IPS DF 6.9 (cell line): ENCODE results near the gene VIT.

Experiments used
- DNase-seq: peaks from one replicate; pipeline ENCODE4 v3.0.0-alpha.2; 2013; ENCODE audit warnings: low read depth, low spot score
- H3K27ac ChIP-seq: one replicate; pipeline ENCODE4 v1.5.1; 2013; ENCODE audit warnings: low read length, control low read depth
- H3K27me3 ChIP-seq: 2 replicates; pipeline ENCODE4 v1.6.1; 2013; ENCODE audit warnings: mild to moderate bottlenecking, low read length; ENCODE audit not compliant: control insufficient read depth, insufficient read depth
- H3K36me3 ChIP-seq: 2 replicates; pipeline ENCODE4 v1.6.1; 2013; ENCODE audit warnings: low read length; ENCODE audit not compliant: control insufficient read depth, insufficient read depth
- H3K4me1 ChIP-seq: 2 replicates; pipeline ENCODE4 v1.6.1; 2013; ENCODE audit warnings: low read length; ENCODE audit not compliant: control insufficient read depth, insufficient read depth
- H3K4me3 ChIP-seq: 2 replicates; pipeline ENCODE4 v1.5.1; 2013; ENCODE audit warnings: mild to moderate bottlenecking, low read length
- H3K9me3 ChIP-seq: 2 replicates; pipeline ENCODE4 v1.6.1; 2013; ENCODE audit warnings: low read length, inconsistent platforms; ENCODE audit not compliant: control insufficient read depth, insufficient read depth
- WGBS: extraction: QIAGEN DNeasy Blood & Tissue Kit; methylation state at CpG from one replicate; pipeline ENCODE4 v1.1.7; 2013; ENCODE audit warnings: mixed read lengths, missing lambda C conversion rate; ENCODE audit not compliant: insufficient read length, insufficient coverage; 5-methylcytosine and 5-hydroxymethylcytosine counted together

VIT gene

DNA sequence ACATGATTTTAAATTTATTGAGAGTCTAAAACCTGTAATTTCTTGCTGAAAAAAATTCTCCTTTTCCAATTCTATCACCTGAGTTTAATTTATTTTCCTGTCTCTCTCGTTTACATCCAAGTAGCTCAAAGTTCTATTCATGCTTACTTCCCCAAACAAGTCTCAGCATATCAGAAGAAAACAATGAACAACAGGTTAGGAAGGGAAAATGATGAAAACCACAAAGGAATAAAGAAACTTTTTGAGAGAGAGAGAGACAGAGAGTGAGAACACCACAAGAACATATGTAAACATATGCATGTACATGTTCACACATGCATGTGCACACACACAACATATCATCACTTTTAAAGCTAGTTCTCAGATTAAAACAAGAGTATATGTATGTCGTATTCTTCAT, 157.7 kb downstream of the VIT start:
- H3K4me1 ChIP-seq, result no peaks in the 10 kb centered on the region
- WGBS, result no CpG with 5 or more reads among the region's 2 CpGs
- no peak for DNase-seq

DNA sequence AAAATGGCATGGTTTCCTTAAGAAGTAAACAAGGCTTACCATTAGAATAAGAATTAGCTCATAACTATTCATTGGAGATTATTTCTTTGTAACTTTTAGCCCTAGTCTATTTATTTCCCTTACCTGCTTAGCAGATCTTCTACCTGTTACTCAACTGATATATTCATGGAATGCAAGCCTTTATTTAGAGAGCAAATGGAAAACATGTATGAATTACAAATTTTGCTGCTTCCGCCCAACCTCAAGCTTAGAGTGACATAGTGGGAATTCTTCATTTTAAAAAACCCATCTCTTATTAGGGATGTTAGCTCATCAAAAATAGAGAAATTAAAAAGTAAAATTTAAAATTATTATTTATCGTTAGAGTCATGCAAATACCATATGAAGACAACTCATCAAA, 158.9 kb downstream of the VIT start:
- Histone ChIP-seq H3K4me1 (no peaks in the 10 kb centered on the region), H3K36me3 (no peaks in the 10 kb centered on the region), H3K27ac (no peak overlapping the region), H3K27me3 (no peaks in the 10 kb centered on the region), H3K4me3 (no peak overlapping the region), H3K9me3 (no peaks in the 10 kb centered on the region)
- WGBS, result no CpG with 5 or more reads among the region's 2 CpGs
- DNase-seq, result no peak

More for the DNA sequence above, 157.7 kb downstream of the VIT start:
- Histone ChIP-seq H3K27ac (no peak overlapping the region), H3K4me3 (no peak overlapping the region), H3K27me3 (no peaks in the 10 kb centered on the region), H3K36me3 (peaks cover 1% of the 10 kb centered on the region; the same call in 1 of the 2 replicates), H3K9me3 (no peaks in the 10 kb centered on the region)

- no peak for DNase-seq
- Histone ChIP-seq H3K4me3 (no peak overlapping the region), H3K27ac (no peak overlapping the region), H3K4me1 (no peaks in the 10 kb centered on the region), H3K27me3 (no peaks in the 10 kb centered on the region), H3K9me3 (no peaks in the 10 kb centered on the region), H3K36me3 (no peaks in the 10 kb centered on the region)
- no CpG with 5 or more reads among the region's 5 CpGs for WGBS
Observed at GRCh38 chr2:36857713-36858112, 161.2 kb downstream of the VIT start.

DNA sequence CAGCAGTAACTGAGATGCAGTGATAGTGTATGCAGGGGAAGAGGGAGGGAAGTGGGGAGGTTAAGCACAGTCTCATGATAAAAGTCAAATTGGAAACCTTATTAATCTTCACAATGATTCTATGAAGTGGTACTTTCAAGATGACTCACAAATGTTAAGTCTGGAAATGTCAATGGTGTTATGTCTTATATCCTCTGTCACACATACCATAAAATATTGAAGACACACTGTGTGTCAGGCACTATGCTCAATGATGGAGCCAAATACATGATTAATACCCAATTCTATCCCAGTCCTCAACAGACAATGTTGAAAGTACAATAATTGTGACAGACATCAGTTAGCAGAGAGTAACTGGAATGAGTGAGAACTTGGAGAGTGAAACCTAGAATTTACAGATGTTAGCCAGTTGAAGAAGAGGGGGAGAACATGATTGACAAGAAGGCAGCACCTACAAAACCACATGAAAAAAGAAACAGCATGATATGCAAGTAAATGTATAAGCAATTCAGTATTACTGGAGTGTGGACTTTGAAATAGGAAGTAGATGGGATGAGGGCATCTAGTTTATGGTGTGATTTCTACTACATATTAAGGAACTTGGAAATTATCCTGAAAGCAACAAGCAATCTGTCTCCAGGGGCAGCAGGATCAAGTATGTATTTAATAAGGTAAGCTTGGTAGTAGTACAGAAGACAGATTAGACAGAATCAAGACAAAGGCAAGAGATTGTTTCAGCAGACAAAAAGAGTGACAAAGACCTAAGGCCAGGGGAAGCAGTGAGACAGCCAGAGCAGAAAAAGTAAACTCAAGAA, 162.3 kb downstream of the VIT start:
- Histone ChIP-seq H3K36me3 (no peaks in the 10 kb centered on the region), H3K4me3 (no peak overlapping the region), H3K27ac (no peak overlapping the region), H3K4me1 (no peaks in the 10 kb centered on the region), H3K27me3 (no peaks in the 10 kb centered on the region), H3K9me3 (no peaks in the 10 kb centered on the region)
- DNase-seq, result no peak

DNA sequence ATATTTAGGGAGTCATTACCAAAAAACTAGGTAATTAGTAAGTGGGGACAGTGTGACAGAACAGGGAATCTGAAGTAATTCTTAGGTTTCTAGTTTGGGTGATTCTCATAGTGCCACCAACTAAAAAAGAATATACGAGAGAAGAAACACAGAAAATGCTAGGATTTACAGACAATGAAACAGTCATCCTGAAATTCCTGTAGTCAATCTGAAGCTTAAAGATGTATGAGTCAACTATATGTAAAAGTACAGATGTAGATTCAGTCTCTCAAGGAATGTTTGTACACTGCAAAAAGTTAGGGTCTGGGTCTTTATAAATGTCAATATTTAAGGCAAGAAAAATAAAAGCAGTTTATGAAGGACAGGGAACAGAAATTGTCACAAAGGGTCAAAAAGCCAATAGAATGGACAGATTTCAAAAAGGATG, 162.9 kb downstream of the VIT start:
- H3K9me3 ChIP-seq, result no peaks in the 10 kb centered on the region
- no CpG with 5 or more reads among the region's 1 CpG for WGBS

GRCh38 chr2:36861896-36862295, 165.4 kb downstream of the VIT start:
- no peak overlapping the region for H3K27ac ChIP-seq
- DNase-seq, result no peak
- H3K4me3 ChIP-seq, result no peak overlapping the region
- H3K4me1 ChIP-seq, result no peaks in the 10 kb centered on the region
- H3K27me3 ChIP-seq, result no peaks in the 10 kb centered on the region
- no peaks in the 10 kb centered on the region for H3K36me3 ChIP-seq
- no peaks in the 10 kb centered on the region for H3K9me3 ChIP-seq
- no CpG with 5 or more reads among the region's 2 CpGs for WGBS

More for the DNA sequence above, 162.9 kb downstream of the VIT start:
- Histone ChIP-seq H3K4me3 (no peak overlapping the region), H3K36me3 (no peaks in the 10 kb centered on the region), H3K27me3 (no peaks in the 10 kb centered on the region), H3K27ac (no peak overlapping the region), H3K4me1 (no peaks in the 10 kb centered on the region)
- no peak for DNase-seq
